Endometrium (tissue), 2 donors: Measurements from ENCODE around the gene EFNA3.

Experiments used
- FAIRE-seq: peaks from 2 replicates; lab custom pipeline; 2012; peaks lifted over from hg19 to GRCh38; lab: Jason Lieb, UNC
- donor health status: control.
- donor health status: control.

EFNA3 gene

GRCh38 chr1:155133799-155134281 is 55.2 kb downstream of the EFNA3 start:
- FAIRE-seq: no peak

GRCh38 chr1:155134322-155134721 is 55.7 kb downstream of the EFNA3 start:
- no peak for FAIRE-seq

GRCh38 chr1:155134880-155135414 is 56.3 kb downstream of the EFNA3 start:
- no peak for FAIRE-seq

- FAIRE-seq: no peak
Observed at GRCh38 chr1:155135415-155136028, 56.9 kb downstream of the EFNA3 start, which contains the start of gene SLC50A1. Gene SLC50A1 (plus strand): TSS chr1:155135852. CDS start chr1:155135912, 60 bp downstream.

- no peak for FAIRE-seq
Observed at GRCh38 chr1:155136748-155137147, 58.1 kb downstream of the EFNA3 start.
